Measurements from ENCODE around the gene PKD2L2. TPM values are rescaled to one million over a fixed set of nuclear protein-coding genes. Genes with fewer than 3 reads are reported as not detected.

The PKD2L2 gene
- total and polyA plus RNA-seq, 4 donors, result 0.08 TPM; not detected in 3

- Histone ChIP-seq H3K9ac (ENCODE audit: low read depth in 1 of 2, low read length in 2 of 2) (no peak overlapping the region), H3K27me3 (ENCODE audit: control insufficient read depth in 4 of 4, insufficient read depth in 4 of 4, low read length in 3 of 4) (no peaks in the 10 kb centered on the region), H3K4me3 (ENCODE audit: low read depth in 1 of 3, low read length in 3 of 3) (no peak overlapping the region), H3K27ac (ENCODE audit: low read depth in 1 of 2, low read length in 2 of 2) (no peak overlapping the region), H3K36me3 (ENCODE audit: control insufficient read depth in 4 of 4, insufficient read depth in 3 of 4, low read depth in 1 of 4, low read length in 3 of 4) (peaks cover 6 to 54% (median 36%) of the 10 kb centered on the region in 4 donors), H3K4me1 (ENCODE audit: control insufficient read depth in 4 of 4, insufficient read depth in 4 of 4, low read length in 3 of 4) (no peaks in the 10 kb centered on the region), H3K9me3 (ENCODE audit: control insufficient read depth in 4 of 4, low read length in 3 of 4) (no peaks in the 10 kb centered on the region)
- no peak for TF ChIP-seq HNF4G (IDR thresholded peaks at IDR 0.05)
- TF ChIP-seq ZBTB33 (IDR thresholded peaks at IDR 0.05), result no peak
- TF ChIP-seq NR2F2 (IDR thresholded peaks at IDR 0.05), result no peak
- no peak for TF ChIP-seq GABPA (IDR thresholded peaks at IDR 0.05 in 1 of 2, conservative IDR thresholded peaks at IDR 0.05 in 1 of 2)
- TF ChIP-seq REST (IDR thresholded peaks at IDR 0.05), result no peak
- no peak for TF ChIP-seq FOXA1 (IDR thresholded peaks at IDR 0.05)
- no peak for TF ChIP-seq MAX (IDR thresholded peaks at IDR 0.05)
- no peak for TF ChIP-seq ATF3 (IDR thresholded peaks at IDR 0.05)
- 95% methylated on average over 1 of the region's 1 CpG for WGBS
- DNase-seq (ENCODE audit: low spot score), result no peak
Measured at GRCh38 chr5:137937994-137938750, 48.9 kb downstream of the PKD2L2 start.

GRCh38 chr5:137938751-137939143 is 49.5 kb downstream of the PKD2L2 start:
- Histone ChIP-seq H3K27me3 (ENCODE audit: control insufficient read depth in 4 of 4, insufficient read depth in 4 of 4, low read length in 3 of 4) (no peaks in the 10 kb centered on the region), H3K4me3 (ENCODE audit: low read depth in 1 of 3, low read length in 3 of 3) (no peak overlapping the region), H3K9me3 (ENCODE audit: control insufficient read depth in 4 of 4, low read length in 3 of 4) (no peaks in the 10 kb centered on the region), H3K27ac (ENCODE audit: low read depth in 1 of 2, low read length in 2 of 2) (no peak overlapping the region), H3K4me1 (ENCODE audit: control insufficient read depth in 4 of 4, insufficient read depth in 4 of 4, low read length in 3 of 4) (no peaks in the 10 kb centered on the region), H3K36me3 (ENCODE audit: control insufficient read depth in 4 of 4, insufficient read depth in 3 of 4, low read depth in 1 of 4, low read length in 3 of 4) (peaks cover 6 to 54% (median 36%) of the 10 kb centered on the region in 4 donors), H3K9ac (ENCODE audit: low read depth in 1 of 2, low read length in 2 of 2) (no peak overlapping the region)
- DNase-seq (ENCODE audit: low spot score), result no peak
- TF ChIP-seq RXRA (IDR thresholded peaks at IDR 0.05), result no peak
- no peak for TF ChIP-seq ZBTB33 (IDR thresholded peaks at IDR 0.05)
- no peak for TF ChIP-seq FOXA1 (IDR thresholded peaks at IDR 0.05)
- TF ChIP-seq GABPA (IDR thresholded peaks at IDR 0.05 in 1 of 2, conservative IDR thresholded peaks at IDR 0.05 in 1 of 2), result no peak
- no peak for TF ChIP-seq SP1 (IDR thresholded peaks at IDR 0.05)
- TF ChIP-seq MAX (IDR thresholded peaks at IDR 0.05), result no peak
- no peak for TF ChIP-seq HNF4A (conservative IDR thresholded peaks at IDR 0.05)
- 95% methylated on average over 1 of the region's 1 CpG for WGBS

Measured in liver (tissue), 9 donors.